ENCODE measurements around the gene SORL1. TPM values are rescaled to one million over a fixed set of nuclear protein-coding genes. Genes with fewer than 3 reads are reported as not detected.

The SORL1 gene
- total RNA-seq, 1 donor from 2014 or later, result 46.0 TPM

DNA sequence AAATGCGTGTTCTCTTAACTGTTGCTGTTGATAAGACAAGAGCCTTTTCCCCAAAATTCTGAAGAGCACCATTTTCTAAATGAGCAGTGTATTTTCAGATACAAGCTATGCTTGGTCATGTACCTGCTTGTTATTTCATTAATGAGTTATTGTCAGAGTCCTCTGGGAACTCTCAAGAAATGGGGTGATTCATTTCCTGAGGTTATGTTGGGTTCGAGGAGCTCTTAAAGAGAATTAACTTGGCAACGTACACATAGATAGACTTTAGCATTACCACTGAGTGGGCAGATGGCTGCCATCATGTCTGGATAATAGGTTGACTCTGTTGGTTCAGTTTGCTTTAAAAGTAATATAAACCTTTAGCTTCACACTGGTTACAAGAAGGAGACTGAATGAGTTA lies 88.5 kb downstream of the SORL1 start:
- no peaks in the 10 kb centered on the region for H3F3A ChIP-seq (ENCODE audit: low read depth)
- H3K27ac ChIP-seq, result no peak overlapping the region
- H3K4me1 Mint-ChIP-seq, result no peaks in the 10 kb centered on the region
- H3K79me2 ChIP-seq (ENCODE audit: low read depth), result peaks cover 3% of the 10 kb centered on the region
- no peaks in the 10 kb centered on the region for H4K20me1 ChIP-seq (ENCODE audit: low read depth)
- H3K9me3 Mint-ChIP-seq, result no peaks in the 10 kb centered on the region
- no peak overlapping the region for H3K9ac ChIP-seq
- no peak for TF ChIP-seq EZH2phosphoT487 (IDR thresholded peaks at IDR 0.05)
- TF ChIP-seq EZH2 (IDR thresholded peaks at IDR 0.05), result no peak
- TF ChIP-seq CTCF (IDR thresholded peaks at IDR 0.05), result no peak
- H3K36me3 Mint-ChIP-seq, result peaks cover 3% of the 10 kb centered on the region
- no peaks in the 10 kb centered on the region for H3K9me3 ChIP-seq (ENCODE audit: low read depth)
- no peaks in the 10 kb centered on the region for H3K27me3 ChIP-seq
- peaks cover under 1% of the 10 kb centered on the region for H3K4me1 ChIP-seq
- no peak overlapping the region for H3K4me3 Mint-ChIP-seq
- H3K36me3 ChIP-seq, result peaks cover 8% of the 10 kb centered on the region
- no peak overlapping the region for H3K4me3 ChIP-seq
- no peak overlapping the region for H3K27ac Mint-ChIP-seq
- no peak for DNase-seq (ENCODE audit: low spot score)
- no peaks in the 10 kb centered on the region for H3K27me3 Mint-ChIP-seq (ENCODE audit: insufficient read depth, low read depth)
- no peak overlapping the region for H2AFZ ChIP-seq (replicated peaks)
- no peak overlapping the region for H3K4me2 ChIP-seq

- Histone ChIP-seq H3K4me3 (no peak overlapping the region), H3F3A (ENCODE audit: low read depth) (no peaks in the 10 kb centered on the region), H3K4me1 (no peaks in the 10 kb centered on the region), H3K4me2 (no peak overlapping the region), H3K36me3 (peaks cover 8% of the 10 kb centered on the region), H3K27me3 (no peaks in the 10 kb centered on the region), H4K20me1 (ENCODE audit: low read depth) (no peaks in the 10 kb centered on the region), H3K9ac (no peak overlapping the region), H3K27ac (no peak overlapping the region), H3K79me2 (ENCODE audit: low read depth) (peaks cover 3% of the 10 kb centered on the region), H2AFZ (replicated peaks) (no peak overlapping the region), H3K9me3 (ENCODE audit: low read depth) (no peaks in the 10 kb centered on the region)
- no peaks in the 10 kb centered on the region for H3K4me1 Mint-ChIP-seq
- no peak overlapping the region for H3K4me3 Mint-ChIP-seq
- H3K27ac Mint-ChIP-seq, result no peak overlapping the region
- DNase-seq (ENCODE audit: low spot score), result no peak
- no peak for TF ChIP-seq CTCF (IDR thresholded peaks at IDR 0.05)
- no peak for TF ChIP-seq EZH2 (IDR thresholded peaks at IDR 0.05)
- TF ChIP-seq EZH2phosphoT487 (IDR thresholded peaks at IDR 0.05), result no peak
- no peaks in the 10 kb centered on the region for H3K27me3 Mint-ChIP-seq (ENCODE audit: insufficient read depth, low read depth)
- H3K36me3 Mint-ChIP-seq, result peaks cover 3% of the 10 kb centered on the region
- H3K9me3 Mint-ChIP-seq, result no peaks in the 10 kb centered on the region
Measured at GRCh38 chr11:121543836-121544380, 91.8 kb downstream of the SORL1 start.

- Mint-ChIP-seq H3K4me1 (no peaks in the 10 kb centered on the region), H3K27me3 (ENCODE audit: insufficient read depth, low read depth) (no peaks in the 10 kb centered on the region), H3K36me3 (no peaks in the 10 kb centered on the region), H3K27ac (no peak overlapping the region), H3K9me3 (no peaks in the 10 kb centered on the region), H3K4me3 (no peak overlapping the region)
- no peak for TF ChIP-seq EZH2 (IDR thresholded peaks at IDR 0.05)
- TF ChIP-seq EZH2phosphoT487 (IDR thresholded peaks at IDR 0.05), result no peak
- no peak for TF ChIP-seq CTCF (IDR thresholded peaks at IDR 0.05)
- Histone ChIP-seq H3F3A (ENCODE audit: low read depth) (no peaks in the 10 kb centered on the region), H4K20me1 (ENCODE audit: low read depth) (no peaks in the 10 kb centered on the region), H3K9me3 (ENCODE audit: low read depth) (no peaks in the 10 kb centered on the region), H3K9ac (no peak overlapping the region), H3K27ac (no peak overlapping the region), H3K4me1 (no peaks in the 10 kb centered on the region), H2AFZ (replicated peaks) (no peak overlapping the region), H3K4me2 (no peak overlapping the region), H3K27me3 (no peaks in the 10 kb centered on the region), H3K36me3 (peaks cover under 1% of the 10 kb centered on the region), H3K79me2 (ENCODE audit: low read depth) (no peaks in the 10 kb centered on the region), H3K4me3 (no peak overlapping the region)
- no peak for DNase-seq (ENCODE audit: low spot score)
Measured at GRCh38 chr11:121544956-121545355, 92.8 kb downstream of the SORL1 start.
